ENCODE measurements around the gene FYB2.

- TF ChIP-seq CTCF (conservative IDR thresholded peaks at IDR 0.05): no peak
- TF ChIP-seq EZH2 (IDR thresholded peaks at IDR 0.05; ENCODE audit: low read depth): no peak
These were observed 15.1 kb upstream of the FYB2 start for GRCh38 chr1:56834137-56834900.
